ENCODE results near the gene PTGDS.

PTGDS gene

GRCh38 chr9:136977223-136977622 lies at the start of gene PTGDS:
PTGDS (plus strand) TSS chr9:136977504; CDS start chr9:136977579, 75 bp downstream.
- DNase-seq (ENCODE audit: insufficient read length, low spot score) (no peak), FAIRE-seq (no peak)
- TF ChIP-seq CTCF (IDR thresholded peaks at IDR 0.05; ENCODE audit: insufficient read depth, missing control alignments): no peak

- FAIRE-seq (no peak), DNase-seq (ENCODE audit: insufficient read length, low spot score) (no peak)
- TF ChIP-seq CTCF (IDR thresholded peaks at IDR 0.05; ENCODE audit: insufficient read depth, missing control alignments): no peak
Measured at GRCh38 chr9:136928591-136928990, 48.7 kb upstream of the PTGDS start.

GRCh38 chr9:136930014-136930413 lies 47.3 kb upstream of the PTGDS start:
- DNase-seq (ENCODE audit: insufficient read length, low spot score): no peak
- no peak for TF ChIP-seq CTCF (IDR thresholded peaks at IDR 0.05; ENCODE audit: insufficient read depth, missing control alignments)
- no peak for FAIRE-seq

GRCh38 chr9:136931611-136932130 lies 45.6 kb upstream of the PTGDS start:
- DNase-seq (ENCODE audit: insufficient read length, low spot score) (no peak), FAIRE-seq (no peak)
- no peak for TF ChIP-seq CTCF (IDR thresholded peaks at IDR 0.05; ENCODE audit: insufficient read depth, missing control alignments)

GRCh38 chr9:136934277-136934676 lies 43.0 kb upstream of the PTGDS start:
- FAIRE-seq (no peak), DNase-seq (ENCODE audit: insufficient read length, low spot score) (no peak)
- no peak for TF ChIP-seq CTCF (IDR thresholded peaks at IDR 0.05; ENCODE audit: insufficient read depth, missing control alignments)

GRCh38 chr9:136935651-136936050 lies 41.7 kb upstream of the PTGDS start:
- no peak for FAIRE-seq
- no peak for DNase-seq (ENCODE audit: insufficient read length, low spot score)
- TF ChIP-seq CTCF (IDR thresholded peaks at IDR 0.05; ENCODE audit: insufficient read depth, missing control alignments): no peak

- no peak for TF ChIP-seq CTCF (IDR thresholded peaks at IDR 0.05; ENCODE audit: insufficient read depth, missing control alignments)
- DNase-seq (ENCODE audit: insufficient read length, low spot score): no peak
- no peak for FAIRE-seq
Measured at GRCh38 chr9:136936645-136937170, 40.6 kb upstream of the PTGDS start.

All from D721Med (cell line).